Trophoblast cell (in vitro differentiated cells and primary cell): ENCODE results near the gene TRPC4.
"Not testable (repeated sequence)": the region's sequence is repeated elsewhere in the genome, so short reads cannot be mapped to it uniquely, and the experiment has no call there.

Experiments used
- DNase-seq, 2 donors: peaks; one replicate each; pipeline ENCODE4 v3.0.0-alpha.2; 2016
- H2AFZ ChIP-seq: 2 replicates; pipeline ENCODE4 v1.6.1; 2013; ENCODE audit warnings: low read length, moderate library complexity, mild to moderate bottlenecking; ENCODE audit not compliant: insufficient read depth, poor library complexity
- H2AK5ac ChIP-seq: 2 replicates; pipeline ENCODE4 v1.6.1; 2013; ENCODE audit warnings: mild to moderate bottlenecking, low read length
- H2BK120ac ChIP-seq: 2 replicates; pipeline ENCODE4 v1.6.1; 2013; ENCODE audit warnings: low read length, mild to moderate bottlenecking, moderate library complexity; ENCODE audit not compliant: insufficient read depth, poor library complexity
- H2BK12ac ChIP-seq: 2 replicates; pipeline ENCODE4 v1.6.1; 2013; ENCODE audit warnings: mild to moderate bottlenecking, low read length, moderate library complexity
- H2BK5ac ChIP-seq: 2 replicates; pipeline ENCODE4 v1.6.1; 2013; ENCODE audit warnings: low read length, low read depth, moderate library complexity, mild to moderate bottlenecking; ENCODE audit not compliant: poor library complexity
- H3K14ac ChIP-seq: 2 replicates; pipeline ENCODE4 v1.6.1; 2013; ENCODE audit warnings: mild to moderate bottlenecking, low read length
- H3K18ac ChIP-seq: 2 replicates; pipeline ENCODE4 v1.6.1; 2013; ENCODE audit warnings: mild to moderate bottlenecking, low read length
- H3K23ac ChIP-seq: 2 replicates; pipeline ENCODE4 v1.6.1; 2013; ENCODE audit warnings: low read length
- H3K27ac ChIP-seq: 2 replicates; pipeline ENCODE4 v1.5.1; 2013; ENCODE audit warnings: low read depth, mild to moderate bottlenecking, inconsistent platforms, low read length, moderate library complexity
- H3K27me3 ChIP-seq: 2 replicates; pipeline ENCODE4 v1.6.1; 2013; ENCODE audit warnings: inconsistent platforms, mild to moderate bottlenecking, low read length, moderate library complexity; ENCODE audit not compliant: insufficient read depth
- H3K36me3 ChIP-seq, 2 experiments: 1 replicate in 1 of 2; 2 replicates in 1 of 2; pipeline ENCODE4 v1.6.1; 2013; ENCODE audit warnings: low read length in 2 of 2, mild to moderate bottlenecking in 2 of 2, moderate library complexity in 1 of 2; ENCODE audit not compliant: insufficient read depth in 2 of 2, control insufficient read depth in 1 of 2
- H3K4ac ChIP-seq: 2 replicates; pipeline ENCODE4 v1.6.1; 2013; ENCODE audit warnings: low read depth, mild to moderate bottlenecking, low read length, moderate library complexity
- H3K4me1 ChIP-seq, 2 experiments: 1 replicate in 1 of 2; 2 replicates in 1 of 2; pipeline ENCODE4 v1.6.1; 2013; ENCODE audit warnings: low read length in 2 of 2, mild to moderate bottlenecking in 2 of 2, moderate library complexity in 1 of 2; ENCODE audit not compliant: insufficient read depth in 2 of 2, control insufficient read depth in 1 of 2
- H3K4me2 ChIP-seq: 2 replicates; pipeline ENCODE4 v1.6.1; 2013; ENCODE audit warnings: inconsistent platforms, mild to moderate bottlenecking, low read length, moderate library complexity
- H3K4me3 ChIP-seq: 2 replicates; pipeline ENCODE4 v1.5.1; 2013; ENCODE audit warnings: mild to moderate bottlenecking, low read depth, low read length, inconsistent platforms
- H3K79me1 ChIP-seq: one replicate; pipeline ENCODE4 v1.6.1; 2013; ENCODE audit warnings: low read length
- H3K79me2 ChIP-seq: 2 replicates; pipeline ENCODE4 v1.6.1; 2013; ENCODE audit warnings: low read length, mild to moderate bottlenecking; ENCODE audit not compliant: control insufficient read depth, insufficient read depth, poor library complexity
- H3K9ac ChIP-seq: 2 replicates; pipeline ENCODE4 v1.6.1; 2013; ENCODE audit warnings: mild to moderate bottlenecking, low read length
- H3K9me3 ChIP-seq: 2 replicates; pipeline ENCODE4 v1.6.1; 2013; ENCODE audit warnings: low read depth, mild to moderate bottlenecking, control low read depth, inconsistent platforms, low read length; ENCODE audit not compliant: insufficient read depth
- H4K12ac ChIP-seq: 2 replicates; pipeline ENCODE4 v1.6.1; 2013; ENCODE audit warnings: low read depth, mild to moderate bottlenecking, low read length, moderate library complexity
- H4K8ac ChIP-seq: 2 replicates; pipeline ENCODE4 v1.6.1; 2013; ENCODE audit warnings: low read depth, mild to moderate bottlenecking, low read length, moderate library complexity
- H4K91ac ChIP-seq: one replicate; pipeline ENCODE4 v1.6.1; 2013; ENCODE audit warnings: low read depth, mild to moderate bottlenecking, low read length, moderate library complexity
- WGBS: extraction: QIAGEN DNeasy Blood & Tissue Kit; methylation state at CpG from one replicate; pipeline ENCODE4 v1.1.7; 2013; ENCODE audit warnings: missing lambda C conversion rate; ENCODE audit not compliant: insufficient read length, insufficient coverage; ENCODE audit errors: extremely low coverage; 5-methylcytosine and 5-hydroxymethylcytosine counted together

The TRPC4 gene

DNA sequence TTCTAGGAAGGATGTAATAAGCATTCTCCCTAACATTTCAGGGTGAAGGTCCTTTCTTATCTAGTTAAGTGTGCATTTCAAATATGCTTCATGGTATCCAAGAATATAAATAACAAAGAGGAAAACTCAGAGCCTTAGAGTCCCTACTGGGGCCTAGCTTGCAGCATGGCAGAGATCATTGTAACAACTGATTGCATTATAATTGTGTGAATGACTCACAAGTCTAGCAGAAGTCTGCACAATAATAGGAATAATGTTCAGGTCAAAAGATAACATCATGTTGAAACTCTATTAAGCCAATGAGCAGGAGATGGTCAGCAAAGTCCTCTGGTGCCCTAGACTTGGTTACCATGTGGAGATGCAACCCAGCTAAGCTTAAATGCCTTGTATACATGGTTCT, 274.4 kb downstream of the TRPC4 start:
- H2AK5ac ChIP-seq: no peak overlapping the region
- no peaks in the 10 kb centered on the region for H3K9me3 ChIP-seq
- no peak overlapping the region for H3K14ac ChIP-seq
- no peak overlapping the region for H3K4me3 ChIP-seq
- H4K12ac ChIP-seq: no peak overlapping the region
- no peak overlapping the region for H3K4me2 ChIP-seq
- H3K36me3 ChIP-seq: no peaks in the 10 kb centered on the region
- H3K18ac ChIP-seq: no peak overlapping the region
- H2BK12ac ChIP-seq: no peak overlapping the region
- H2BK5ac ChIP-seq: no peak overlapping the region
- no peaks in the 10 kb centered on the region for H3K79me1 ChIP-seq
- no peak overlapping the region for H2AFZ ChIP-seq
- H3K9ac ChIP-seq: no peak overlapping the region
- no peak overlapping the region for H3K23ac ChIP-seq
- H4K91ac ChIP-seq: no peak overlapping the region
- no peaks in the 10 kb centered on the region for H3K4me1 ChIP-seq
- H3K79me2 ChIP-seq: no peaks in the 10 kb centered on the region
- no peak overlapping the region for H3K27ac ChIP-seq
- no peak overlapping the region for H3K4ac ChIP-seq
- no peaks in the 10 kb centered on the region for H3K27me3 ChIP-seq
- no peak overlapping the region for H4K8ac ChIP-seq
- no peak overlapping the region for H2BK120ac ChIP-seq
- DNase-seq: no peak

DNA sequence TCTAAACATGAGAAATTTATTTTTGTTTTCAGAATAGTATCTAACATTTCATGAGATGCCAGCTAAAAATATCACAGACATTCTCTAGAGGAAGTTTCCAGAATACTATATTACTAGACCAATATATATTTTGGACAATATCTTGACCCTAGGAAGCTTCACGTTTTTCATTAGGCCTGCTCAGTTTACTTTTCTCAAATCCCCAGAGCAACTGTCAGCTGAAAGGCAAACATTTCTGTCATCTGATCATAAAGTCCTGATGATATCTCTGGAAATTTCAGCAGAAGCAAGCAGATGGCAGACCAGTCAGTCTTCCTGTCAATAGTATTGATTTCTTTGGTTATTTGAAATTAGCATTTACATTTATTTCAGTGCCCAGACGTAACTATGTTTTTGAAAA, 275.0 kb downstream of the TRPC4 start:
- Histone ChIP-seq H4K12ac (no peak overlapping the region), H3K36me3 (no peaks in the 10 kb centered on the region), H4K91ac (no peak overlapping the region), H2BK5ac (no peak overlapping the region), H4K8ac (no peak overlapping the region), H3K9me3 (no peaks in the 10 kb centered on the region), H3K4ac (no peak overlapping the region), H2AFZ (no peak overlapping the region), H2BK12ac (no peak overlapping the region), H3K27ac (no peak overlapping the region), H3K27me3 (no peaks in the 10 kb centered on the region), H3K9ac (no peak overlapping the region), H3K79me2 (no peaks in the 10 kb centered on the region), H3K4me3 (no peak overlapping the region), H3K23ac (no peak overlapping the region), H3K4me2 (no peak overlapping the region), H3K14ac (no peak overlapping the region), H3K4me1 (no peaks in the 10 kb centered on the region), H3K79me1 (no peaks in the 10 kb centered on the region), H3K18ac (no peak overlapping the region), H2AK5ac (no peak overlapping the region), H2BK120ac (no peak overlapping the region)
- WGBS: no CpG with 5 or more reads among the region's 2 CpGs
- DNase-seq: no peak

GRCh38 chr13:37589381-37589780, 280.2 kb downstream of the TRPC4 start:
- not testable (repeated sequence) for H3K9me3 ChIP-seq, H2BK12ac ChIP-seq, H3K36me3 ChIP-seq, H2BK120ac ChIP-seq, H2AK5ac ChIP-seq, H4K12ac ChIP-seq, H3K79me1 ChIP-seq, H3K4ac ChIP-seq, H3K4me2 ChIP-seq, H3K27me3 ChIP-seq, H2BK5ac ChIP-seq, H4K8ac ChIP-seq, H3K14ac ChIP-seq, H2AFZ ChIP-seq, H3K23ac ChIP-seq, H3K4me3 ChIP-seq, H3K4me1 ChIP-seq, H3K27ac ChIP-seq, DNase-seq, H4K91ac ChIP-seq, H3K79me2 ChIP-seq, H3K18ac ChIP-seq, H3K9ac ChIP-seq
- no CpG with 5 or more reads among the region's 4 CpGs for WGBS

GRCh38 chr13:37587236-37587635, 282.3 kb downstream of the TRPC4 start:
- Histone ChIP-seq H3K23ac (no peak overlapping the region), H3K36me3 (no peaks in the 10 kb centered on the region), H4K8ac (no peak overlapping the region), H3K4me1 (no peaks in the 10 kb centered on the region), H2AK5ac (no peak overlapping the region), H3K9ac (no peak overlapping the region), H3K27me3 (no peaks in the 10 kb centered on the region), H3K14ac (no peak overlapping the region), H3K9me3 (no peaks in the 10 kb centered on the region), H3K79me1 (no peaks in the 10 kb centered on the region), H4K91ac (no peak overlapping the region), H2BK5ac (no peak overlapping the region), H2AFZ (no peak overlapping the region), H3K4ac (no peak overlapping the region), H3K79me2 (no peaks in the 10 kb centered on the region), H3K27ac (no peak overlapping the region), H3K4me2 (no peak overlapping the region), H2BK12ac (no peak overlapping the region), H2BK120ac (no peak overlapping the region), H4K12ac (no peak overlapping the region), H3K4me3 (no peak overlapping the region), H3K18ac (no peak overlapping the region)
- DNase-seq: no peak
- WGBS: 100% methylated on average over 1 of the region's 2 CpGs
